ENCODE measurements around the gene IQCN.

Gene IQCN

DNA sequence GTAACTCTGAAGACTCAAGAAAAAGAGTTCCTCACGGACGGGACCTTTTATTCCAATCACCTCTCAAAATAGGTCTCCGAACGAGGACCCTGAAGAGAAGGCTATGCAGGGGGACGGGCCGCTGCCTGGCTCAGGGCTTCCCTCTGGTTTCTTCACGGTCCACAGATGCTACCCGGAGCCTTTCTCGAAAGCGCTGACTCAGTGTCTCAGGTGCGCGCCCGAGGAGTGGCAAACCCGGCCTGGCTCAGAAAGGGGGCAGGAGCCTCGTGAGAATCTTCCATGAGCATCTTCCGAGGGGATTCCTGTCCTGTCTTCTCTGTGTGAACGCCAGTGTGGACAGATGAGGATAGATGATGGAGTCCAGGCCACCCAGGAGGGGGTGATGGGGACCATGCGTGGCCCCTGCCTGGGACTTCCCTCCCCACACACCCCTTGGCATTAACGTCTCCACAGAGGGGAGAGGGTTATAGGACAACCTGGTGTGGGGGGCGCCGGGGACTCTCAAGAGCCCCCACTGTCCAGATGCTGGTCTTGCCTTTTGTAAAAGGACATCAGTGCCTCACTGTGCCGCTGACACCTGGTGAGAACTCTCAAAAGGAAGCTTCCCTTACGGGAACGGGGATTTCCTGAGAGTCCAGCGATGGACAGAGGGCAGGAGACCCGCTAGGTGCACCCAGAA lies 32.1 kb upstream of the IQCN start:
- DNase-seq, result no peak

DNA sequence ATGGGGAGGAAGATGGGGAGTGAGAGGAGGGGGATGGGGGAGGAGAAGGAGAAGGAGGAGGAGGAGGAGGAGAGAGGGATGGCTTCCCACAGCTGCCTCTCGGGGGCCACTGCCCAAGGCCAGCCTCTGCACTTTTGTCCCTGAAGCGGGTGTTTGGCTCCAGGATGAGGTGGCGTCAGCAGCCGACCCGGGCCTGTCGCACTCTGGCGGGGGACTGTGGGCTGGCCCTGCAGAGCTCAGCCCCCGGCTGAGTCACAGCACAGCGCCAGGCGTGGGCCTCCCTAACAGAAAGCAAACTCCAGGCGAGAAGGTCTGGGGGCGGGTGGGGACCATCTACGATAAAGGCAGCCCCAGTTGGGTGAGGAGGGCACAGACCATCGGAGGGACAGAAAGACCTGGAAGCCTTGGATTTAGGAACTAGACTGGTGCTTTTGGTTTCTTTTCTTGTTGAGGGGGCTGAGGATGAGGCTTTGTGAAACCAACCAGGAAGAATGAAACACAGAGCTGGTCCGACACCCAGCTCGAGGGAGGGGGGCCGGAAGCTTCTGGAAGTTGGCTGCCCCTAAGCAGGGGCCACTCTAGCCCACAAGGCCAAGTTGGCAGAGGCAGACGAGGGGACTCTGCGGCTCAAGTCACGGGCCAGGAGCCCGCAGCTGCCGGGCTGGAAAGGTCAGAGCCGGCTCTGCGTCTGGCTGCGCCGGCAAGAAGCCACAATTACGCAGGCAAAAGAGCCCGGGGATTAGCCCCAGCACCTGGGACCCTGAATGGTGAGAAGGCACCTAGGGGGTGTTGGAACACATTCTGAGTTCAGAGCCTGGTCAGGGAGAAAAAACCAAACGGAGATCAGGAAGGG lies 30.4 kb upstream of the IQCN start:
- peak; percentile 76 for DNase-seq

DNA sequence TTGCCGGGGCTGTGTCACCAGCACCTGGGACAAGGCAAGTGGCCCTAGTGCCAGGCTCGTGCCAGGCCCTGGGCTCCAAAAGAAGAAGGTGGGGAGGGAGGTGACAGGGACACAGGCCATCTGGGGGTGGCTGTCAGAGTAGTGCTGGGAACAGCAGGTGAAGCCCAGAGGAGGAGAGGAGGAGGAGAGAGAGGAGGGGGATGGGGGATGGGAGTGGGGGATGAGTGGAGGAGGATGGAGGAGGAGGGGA lies 29.9 kb upstream of the IQCN start:
- no peak for DNase-seq

DNA sequence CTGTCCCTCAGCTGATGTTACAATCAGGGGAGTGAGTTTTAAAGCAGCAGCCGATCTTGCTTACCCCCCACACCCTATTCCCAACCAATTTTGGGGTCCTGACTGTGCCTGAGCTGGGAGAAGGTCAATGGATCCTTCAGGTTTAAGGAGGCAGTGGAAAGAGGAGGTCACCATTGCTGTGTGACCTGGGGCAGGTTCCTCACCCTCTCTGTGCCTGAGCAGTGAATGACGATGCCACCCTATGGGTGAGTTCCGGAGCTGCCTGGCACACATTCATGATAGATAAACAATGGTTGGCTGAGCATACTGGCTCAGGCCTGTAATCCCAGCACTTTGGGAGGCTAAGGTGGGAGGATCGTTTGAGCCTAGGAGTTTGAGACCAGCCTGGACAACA lies 27.5 kb upstream of the IQCN start:
- DNase-seq, result no peak

DNA sequence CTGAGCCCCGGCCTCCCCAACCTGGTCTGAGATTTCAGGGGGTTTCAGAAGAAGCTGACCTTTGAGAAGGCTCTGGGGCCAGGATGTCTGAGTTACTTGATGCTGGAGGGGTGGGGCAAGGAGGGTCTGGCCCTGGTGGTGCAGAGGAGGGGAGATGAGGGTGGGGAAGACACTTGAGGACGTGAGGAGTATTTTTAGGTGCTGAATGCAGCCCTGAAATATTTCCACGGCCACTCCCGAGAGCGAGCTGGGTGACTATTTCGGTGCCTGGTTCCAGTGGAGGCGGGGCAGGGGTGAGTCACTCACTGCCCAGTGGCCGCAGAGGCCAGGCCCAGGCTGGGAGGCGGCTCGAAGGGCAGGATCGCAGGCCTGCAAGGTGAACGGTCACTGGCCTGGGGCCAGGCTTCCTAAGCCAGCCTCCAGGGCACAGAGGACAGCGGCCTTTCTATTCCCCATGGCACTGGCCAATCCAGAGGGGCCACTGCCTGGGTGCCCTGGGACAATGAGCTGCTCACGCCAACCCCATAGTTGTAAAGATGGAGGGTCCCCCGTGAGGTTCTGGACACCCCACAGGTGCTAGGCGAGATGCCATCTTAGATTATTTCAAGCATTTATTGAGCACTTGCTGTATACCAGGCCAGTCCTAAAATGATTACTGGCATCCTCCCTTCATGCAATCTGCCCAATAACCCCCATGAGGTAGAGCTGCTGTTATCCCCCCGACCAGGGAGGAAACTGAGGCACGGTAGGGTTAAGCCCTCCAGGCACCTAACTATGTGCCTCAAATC lies 26.9 kb upstream of the IQCN start:
- DNase-seq, result no peak

DNA sequence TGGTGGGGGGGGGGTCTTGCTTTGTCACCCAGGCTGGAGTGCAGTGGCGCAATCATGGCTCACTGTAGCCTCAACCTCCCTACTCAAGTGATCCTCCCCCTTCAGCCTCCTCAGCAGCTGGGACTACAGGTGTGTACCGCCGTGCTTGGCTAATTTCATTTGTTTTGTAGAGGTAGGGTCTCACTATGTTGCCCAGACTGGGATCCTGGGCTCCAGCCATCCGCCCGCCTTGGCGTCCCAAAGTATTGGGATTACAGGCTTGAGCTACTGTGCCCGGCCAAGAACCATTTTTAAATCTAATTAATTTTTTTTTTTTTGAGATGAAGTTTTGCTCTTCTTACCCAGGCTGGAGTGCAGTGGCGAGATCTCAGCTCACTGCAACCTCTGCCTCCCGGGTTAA lies 25.4 kb upstream of the IQCN start:
- DNase-seq, result no peak

DNA sequence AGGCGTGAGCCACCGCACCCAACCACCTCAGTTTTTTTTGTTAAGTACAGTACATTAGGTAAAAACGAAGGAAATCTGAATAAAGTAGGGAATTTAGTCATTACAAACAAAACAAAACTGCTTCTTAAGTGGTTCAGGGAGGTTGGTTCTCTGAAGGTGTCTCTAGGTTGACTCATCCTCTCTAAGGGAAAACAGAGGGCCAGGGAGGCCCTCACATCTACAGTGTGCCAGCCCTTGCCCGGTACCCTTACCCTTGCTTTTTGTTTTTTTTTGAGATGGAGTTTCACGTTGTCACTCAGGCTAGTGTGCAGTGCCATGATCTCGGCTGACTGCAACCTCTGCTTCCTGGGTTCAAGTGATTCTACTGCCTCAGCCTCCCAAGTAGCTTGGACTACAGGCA lies 24.3 kb upstream of the IQCN start:
- no peak for DNase-seq

DNA sequence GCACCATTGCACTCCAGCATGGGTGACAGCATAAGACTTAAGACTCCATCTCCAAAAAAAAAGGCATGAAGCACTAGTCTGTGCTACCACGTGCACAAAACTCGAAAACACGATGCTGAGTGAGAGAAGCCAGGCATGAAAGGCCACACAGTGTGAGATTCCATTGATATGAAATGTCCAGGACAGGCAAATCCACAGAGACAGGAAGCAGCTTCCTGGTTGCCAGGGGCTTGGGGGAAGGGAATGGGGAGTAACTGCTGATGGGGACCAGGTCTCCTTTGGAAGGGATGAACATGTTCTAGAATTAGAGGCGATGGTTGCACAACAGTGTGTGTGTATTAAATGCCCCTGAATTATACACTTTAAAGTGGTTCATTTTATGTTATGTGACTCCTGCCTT lies 23.1 kb upstream of the IQCN start:
- DNase-seq, result no peak

DNA sequence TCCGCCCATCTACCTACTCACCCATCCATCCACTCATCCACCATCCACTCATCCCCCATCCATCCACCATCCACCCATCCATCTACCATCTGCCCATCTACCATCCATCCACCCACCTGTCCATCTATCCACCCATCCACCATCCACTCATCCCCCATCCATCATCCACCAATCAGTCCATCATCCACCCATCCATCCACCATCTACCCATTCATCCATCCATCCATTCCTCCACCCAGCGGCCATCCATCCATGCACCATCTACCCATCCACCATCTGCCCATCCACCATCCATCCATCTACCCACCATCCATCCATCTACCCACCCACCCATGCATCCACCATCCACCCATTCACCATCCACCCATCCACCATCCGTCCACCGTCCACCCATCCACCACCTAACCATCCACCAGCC lies 20.8 kb upstream of the IQCN start:
- no peak for DNase-seq

DNA sequence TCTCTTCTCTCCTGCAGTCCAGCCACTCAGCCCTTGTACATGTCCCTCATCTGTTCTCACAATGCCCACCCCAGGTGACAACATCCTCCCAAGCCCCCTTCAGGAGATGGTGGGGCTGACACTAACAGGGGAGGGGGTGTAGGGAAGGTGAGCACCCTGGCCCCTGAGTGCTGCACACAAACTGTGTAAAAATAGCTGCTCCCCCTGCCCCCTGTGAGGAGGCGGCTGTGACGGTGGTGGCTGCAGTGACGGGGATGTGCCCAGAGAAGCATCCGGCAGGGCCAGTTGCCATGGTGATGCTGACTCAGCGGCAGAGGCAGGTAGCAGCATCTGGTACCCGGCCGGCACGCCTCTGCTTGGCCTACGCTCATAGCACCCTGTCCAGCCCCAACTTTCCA lies 20.2 kb upstream of the IQCN start:
- DNase-seq, result peak; percentile 87

DNA sequence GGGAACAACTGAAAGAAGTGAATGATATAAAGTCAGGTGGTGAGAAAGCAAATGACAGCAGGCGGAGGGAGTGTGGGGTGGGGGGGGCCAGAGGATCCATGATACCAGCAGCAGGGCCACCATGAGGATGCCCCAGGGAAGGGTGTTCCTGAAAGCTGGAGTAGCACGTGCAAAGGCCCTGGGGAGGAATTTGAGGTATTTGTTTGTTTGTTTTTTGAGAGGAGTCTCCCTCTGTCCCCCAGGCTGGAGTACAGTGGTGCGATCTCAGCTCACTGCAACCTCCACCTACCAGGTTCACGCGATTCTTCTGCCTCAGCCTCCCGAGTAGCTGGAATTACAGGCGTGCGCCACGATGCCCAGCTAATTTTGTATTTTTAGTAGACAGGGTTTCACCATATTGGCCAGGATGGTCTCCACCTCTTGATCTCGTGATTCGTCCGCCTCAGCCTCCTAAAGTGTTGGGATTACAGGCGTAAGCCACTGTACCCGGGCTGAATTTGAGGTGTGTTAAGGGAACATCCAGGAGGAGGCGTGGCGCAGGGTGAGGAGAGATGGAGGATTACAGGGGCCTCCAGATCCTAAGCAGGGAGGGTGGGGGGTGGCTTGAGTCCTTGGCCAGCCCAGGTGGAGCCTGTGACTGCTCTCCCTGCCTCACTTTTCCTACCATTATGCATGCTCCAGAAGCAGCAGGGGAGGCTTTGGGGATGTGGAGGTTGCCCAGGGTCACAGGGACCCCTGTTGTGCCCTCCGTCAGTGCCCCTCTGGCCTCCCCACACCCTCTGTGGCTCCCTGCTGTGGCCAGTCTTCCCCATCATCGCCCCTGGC lies 19.6 kb upstream of the IQCN start:
- no peak for DNase-seq

DNA sequence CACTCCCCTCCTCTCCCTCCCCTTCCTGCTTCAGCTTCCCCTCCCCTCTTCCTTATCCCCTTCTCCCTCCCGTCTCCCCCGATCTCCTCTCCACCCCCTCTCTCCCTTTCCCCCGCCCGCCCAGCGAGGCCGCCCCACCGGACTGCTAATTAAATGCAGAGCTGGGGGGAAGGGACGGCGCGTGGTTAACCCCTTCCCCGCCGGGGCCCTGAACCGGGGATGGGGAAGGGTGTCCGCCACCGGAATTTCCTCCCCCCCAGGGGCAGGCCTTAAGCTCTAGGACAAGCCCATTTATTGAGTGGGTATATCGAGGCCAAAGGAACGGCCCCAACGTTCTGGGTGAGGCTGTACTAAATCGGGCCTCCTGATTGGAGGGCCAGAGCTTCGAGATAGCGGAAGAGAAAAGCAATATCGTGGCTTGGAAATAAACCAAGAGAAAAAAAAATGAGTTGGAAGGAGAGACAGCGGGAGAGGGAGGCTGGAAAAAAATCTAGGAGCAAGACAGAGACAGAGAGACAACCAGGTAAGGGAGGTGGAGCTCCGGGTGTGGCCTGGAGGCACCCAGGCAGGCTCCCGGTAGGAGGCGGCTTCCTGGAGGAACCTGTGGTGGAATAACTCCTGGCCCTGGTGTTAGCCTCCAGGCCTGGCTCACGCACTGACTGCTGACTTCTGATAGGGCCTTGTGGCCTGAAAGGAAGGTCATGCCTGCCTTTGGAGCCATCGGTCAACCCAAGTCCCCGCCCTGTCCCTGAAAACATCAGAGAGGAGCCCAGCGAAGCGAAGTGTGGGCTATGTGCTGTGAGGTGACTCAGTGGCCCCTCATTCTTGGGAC lies 18.8 kb upstream of the IQCN start:
- DNase-seq, result peak; percentile 68

DNA sequence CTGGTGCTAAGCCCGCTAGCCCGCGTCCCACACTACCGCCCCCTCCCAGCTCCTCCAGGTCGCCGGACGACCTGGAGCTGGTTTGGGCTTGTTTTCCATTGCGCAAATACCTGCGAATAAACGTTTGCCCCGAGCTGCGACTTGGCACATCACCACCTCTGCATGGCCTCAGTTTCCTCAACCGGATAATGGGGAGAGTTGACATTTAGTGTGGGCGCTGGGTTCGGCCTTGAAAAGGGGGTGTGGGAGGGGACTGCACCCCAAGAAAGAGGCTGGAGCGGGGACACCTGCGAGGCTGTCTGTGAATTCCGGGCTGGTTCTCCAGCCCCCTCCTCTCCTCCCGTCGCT lies 18.2 kb upstream of the IQCN start:
- DNase-seq, result no peak

DNA sequence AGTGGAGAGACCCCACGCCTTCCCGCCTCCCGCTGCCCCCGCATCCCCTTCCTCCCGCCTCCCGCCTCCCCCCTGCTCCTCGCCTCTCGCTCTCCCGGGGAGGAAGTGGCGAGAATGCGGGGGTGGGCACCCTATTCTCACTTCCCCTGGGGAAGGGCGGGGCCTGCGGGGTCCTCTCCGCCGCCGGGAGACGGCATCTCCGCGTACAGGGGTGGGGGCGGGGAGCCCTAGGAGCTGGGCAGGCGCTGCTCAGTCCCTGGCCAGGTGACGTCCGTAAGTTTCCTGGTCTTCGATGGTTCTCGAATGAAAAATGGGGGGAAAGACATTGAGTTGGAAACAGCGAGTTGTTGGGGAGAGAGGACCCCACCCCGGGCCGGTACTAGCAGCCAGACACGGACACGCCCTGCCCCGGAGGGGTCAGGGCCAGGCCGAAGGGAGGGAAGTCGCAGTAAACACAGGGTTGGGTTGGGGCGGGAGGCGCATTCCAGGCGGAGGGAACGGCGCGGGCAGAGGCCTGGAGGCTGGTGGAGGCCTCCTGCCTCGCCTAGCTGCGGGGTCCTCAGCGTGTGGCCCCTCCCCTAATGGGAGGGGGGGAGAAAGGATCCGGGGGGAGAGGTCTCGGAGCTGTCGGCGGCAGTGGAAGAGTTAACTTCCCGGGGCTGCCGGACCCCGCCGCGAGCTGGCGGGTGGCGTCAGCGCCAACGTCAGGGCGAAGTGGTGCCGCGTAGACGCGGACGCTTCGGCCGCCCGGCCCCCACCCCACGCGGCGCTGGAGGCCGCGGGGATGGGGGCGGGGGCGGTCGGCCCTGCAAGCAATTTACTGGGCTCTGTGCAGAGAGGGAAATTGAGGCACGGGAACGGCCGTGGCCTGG lies 17.6 kb upstream of the IQCN start:
- peak; percentile 73 for DNase-seq

DNA sequence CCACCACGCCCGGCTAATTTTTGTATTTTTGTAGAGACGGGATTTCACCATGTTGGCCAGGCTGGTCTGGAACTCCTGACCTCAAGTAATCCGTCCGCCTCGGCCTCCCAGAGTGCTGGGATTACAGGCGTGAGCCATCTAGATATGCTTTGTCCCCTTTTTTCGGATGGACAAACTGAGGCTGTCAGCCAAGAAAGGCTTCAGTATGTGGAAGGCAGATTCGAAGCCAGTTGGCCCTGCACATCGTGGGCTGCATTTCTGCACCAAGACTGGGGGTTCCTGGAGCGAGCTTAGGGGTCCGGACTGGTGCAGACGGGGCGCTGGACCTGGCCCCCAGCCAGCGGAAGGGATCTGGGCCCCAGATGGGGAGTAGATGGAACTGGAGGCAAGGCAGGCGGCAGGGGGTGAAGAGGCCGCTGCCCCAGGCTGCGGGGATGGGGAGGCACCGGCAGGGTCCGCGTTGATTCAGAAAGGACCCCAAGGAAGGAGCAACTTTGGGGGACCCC lies 16.8 kb upstream of the IQCN start:
- no peak for DNase-seq

DNA sequence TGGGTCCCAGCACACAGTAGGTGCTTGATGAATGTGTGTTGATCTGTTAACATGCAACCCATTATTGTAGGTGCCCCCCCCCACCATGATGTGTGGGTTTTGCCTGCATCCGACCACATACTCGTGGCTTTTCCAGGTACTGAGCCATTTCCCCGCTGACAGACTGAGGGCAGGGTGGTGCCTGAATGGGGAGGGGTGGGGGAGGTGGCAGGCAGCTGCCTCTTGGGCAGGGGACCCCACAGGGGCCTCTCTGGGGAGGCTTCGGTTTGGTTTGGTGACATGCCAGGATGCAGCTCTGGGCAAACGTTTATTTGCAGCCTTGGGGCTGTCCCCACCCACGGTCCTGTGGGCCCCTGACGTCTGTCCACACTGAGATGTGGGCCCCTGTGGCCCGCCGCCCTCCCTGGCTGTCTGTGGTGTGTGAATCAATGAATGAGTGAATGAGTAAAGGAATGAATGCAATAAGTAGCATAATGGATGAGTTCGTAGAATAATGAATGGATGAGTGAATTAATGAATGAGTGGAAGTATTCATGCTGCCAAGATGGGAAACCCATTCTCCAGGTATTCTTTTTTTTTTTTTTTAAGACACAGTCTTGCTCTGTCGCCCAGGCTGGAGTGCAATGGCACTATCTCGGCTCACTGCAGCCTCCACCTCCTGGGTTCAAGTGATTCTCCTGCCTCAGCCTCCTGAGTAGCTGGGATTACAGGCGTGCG lies 16.2 kb upstream of the IQCN start:
- peak; percentile 87 for DNase-seq

DNA sequence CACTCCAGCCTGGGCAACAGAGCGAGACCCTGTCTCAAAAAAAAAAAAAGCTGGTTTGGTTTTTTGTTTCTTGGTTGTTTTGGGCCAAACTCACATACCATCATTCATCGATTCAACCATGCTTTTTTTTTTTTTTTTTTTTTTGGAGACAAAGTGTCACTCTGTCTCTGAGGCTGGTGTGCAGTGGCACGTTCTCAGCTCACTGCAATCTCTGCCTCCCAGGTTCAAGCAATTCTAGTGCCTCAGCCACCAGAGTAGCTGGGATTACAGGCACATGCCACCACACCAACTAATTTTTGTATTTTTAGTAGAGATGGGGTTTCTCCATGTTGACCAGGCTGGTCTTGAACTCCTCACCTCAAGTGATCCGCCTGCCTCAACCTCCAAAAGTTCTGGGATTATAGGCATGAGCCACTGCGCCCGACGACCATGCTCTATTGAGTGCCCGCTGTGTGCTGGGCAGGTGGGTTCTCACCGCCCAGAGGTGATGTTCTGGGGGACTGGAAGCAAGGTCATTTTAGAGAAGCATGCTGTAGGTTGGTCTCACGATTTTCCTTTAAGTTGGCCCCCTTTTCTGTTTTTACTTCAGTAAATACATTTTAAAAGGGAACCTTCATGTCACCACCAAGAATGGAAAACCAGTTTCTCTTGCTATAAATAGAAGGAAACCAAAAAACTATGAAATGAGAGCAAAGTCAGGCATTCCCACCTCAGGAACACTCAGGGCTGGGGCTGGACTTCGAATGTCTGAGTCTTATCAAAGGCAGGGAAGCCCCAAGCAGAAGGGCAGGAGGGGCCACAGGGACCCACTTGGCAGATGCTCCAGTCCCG lies 15.4 kb upstream of the IQCN start:
- DNase-seq, result no peak

DNA sequence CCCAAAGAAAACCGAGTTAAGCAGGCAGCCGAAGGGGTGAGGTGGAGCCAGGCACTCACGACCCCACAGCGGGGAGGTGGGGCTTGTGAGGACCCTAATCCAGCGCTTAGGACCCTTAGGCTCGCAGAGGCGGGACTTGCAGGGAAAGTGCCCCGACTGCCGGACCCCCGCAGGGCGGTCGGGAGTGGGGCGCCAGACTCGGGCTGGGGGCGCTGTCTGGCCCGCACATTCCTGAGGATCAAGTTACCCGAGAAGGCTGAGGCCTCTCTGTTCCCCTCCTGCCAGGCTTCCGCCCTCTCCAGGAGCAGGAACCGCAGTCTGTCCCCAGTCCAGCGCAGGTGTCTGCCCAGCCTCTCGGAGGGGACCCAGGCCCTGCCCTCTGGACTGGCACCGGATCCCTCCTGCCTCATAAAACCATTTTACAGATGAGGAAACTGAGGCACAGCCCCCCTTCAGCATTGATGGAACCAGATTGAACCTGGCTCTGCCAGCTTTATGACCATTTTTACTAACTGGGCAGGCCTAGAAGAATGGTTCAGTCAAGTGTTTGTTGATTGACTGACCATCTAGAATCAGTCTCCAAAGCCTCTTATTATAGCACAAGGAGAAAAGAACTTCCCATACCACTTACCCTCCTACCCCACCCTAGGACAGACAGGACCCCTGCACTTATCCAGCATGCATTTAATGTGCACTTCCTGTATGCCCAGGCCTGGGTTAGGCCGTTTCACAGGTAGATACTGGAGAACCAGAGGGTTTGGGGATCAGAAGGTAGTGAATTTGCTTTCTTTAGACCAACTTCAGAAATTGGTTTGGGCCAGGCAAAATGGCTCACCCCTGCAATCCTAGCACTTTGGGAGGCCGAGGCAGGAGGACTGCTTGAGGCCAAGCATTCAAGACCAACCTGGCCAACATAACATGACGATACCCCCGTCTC lies 13.9 kb upstream of the IQCN start:
- DNase-seq, result no peak

Measured in activated CD4-positive, CD25-positive, alpha-beta regulatory T cell treated with anti-CD3 and anti-CD28 coated beads, Interleukin-2, amount 50 U/mL, for 72 hours (primary cell).